NCI-H128 (cell line): ENCODE data around the gene CSTPP1.

Experiments
- DNase-seq: peaks from one replicate; lab custom pipeline; 2025; ENCODE audit not compliant: unreplicated experiment; lab: John Stamatoyannopoulos, UW

Gene CSTPP1

GRCh38 chr11:47154616-47155570 lies 218.3 kb downstream of the CSTPP1 start:
- DNase-seq = no peak

- DNase-seq = no peak
These were observed 219.3 kb downstream of the CSTPP1 start for GRCh38 chr11:47155879-47156278.

GRCh38 chr11:47156333-47156732 lies 219.8 kb downstream of the CSTPP1 start:
- no peak for DNase-seq

- DNase-seq = no peak
These were observed 220.4 kb downstream of the CSTPP1 start for GRCh38 chr11:47156951-47157350.

GRCh38 chr11:47157805-47158204 lies 221.2 kb downstream of the CSTPP1 start:
- no peak for DNase-seq

GRCh38 chr11:47158242-47158641 lies 221.7 kb downstream of the CSTPP1 start:
- DNase-seq = no peak

- DNase-seq = no peak
These were observed 224.2 kb downstream of the CSTPP1 start for GRCh38 chr11:47160753-47161133.

GRCh38 chr11:47161134-47161854 lies 224.7 kb downstream of the CSTPP1 start:
- peak; percentile 10 for DNase-seq

GRCh38 chr11:47161890-47162289 lies 225.3 kb downstream of the CSTPP1 start:
- no peak for DNase-seq

GRCh38 chr11:47162426-47162825 lies 225.9 kb downstream of the CSTPP1 start:
- DNase-seq = no peak

GRCh38 chr11:47163193-47163592 lies 226.6 kb downstream of the CSTPP1 start:
- no peak for DNase-seq

GRCh38 chr11:47163898-47164297 lies 227.3 kb downstream of the CSTPP1 start:
- no peak for DNase-seq

GRCh38 chr11:47164321-47164720 lies 227.8 kb downstream of the CSTPP1 start:
- no peak for DNase-seq

GRCh38 chr11:47165253-47165840 lies 228.8 kb downstream of the CSTPP1 start:
- DNase-seq = no peak

- no peak for DNase-seq
These were observed 229.8 kb downstream of the CSTPP1 start for GRCh38 chr11:47166368-47166767.

GRCh38 chr11:47171061-47171838 lies 234.7 kb downstream of the CSTPP1 start:
- DNase-seq = no peak

GRCh38 chr11:47171856-47172255 lies 235.3 kb downstream of the CSTPP1 start:
- no peak for DNase-seq

- no peak for DNase-seq
These were observed 236.3 kb downstream of the CSTPP1 start for GRCh38 chr11:47172740-47173336.

- no peak for DNase-seq
These were observed 239.3 kb downstream of the CSTPP1 start for GRCh38 chr11:47175746-47176327.
